HG02981 (cell line): ENCODE data around the gene PAX8.
"Not testable (repeated sequence)": the region's sequence is repeated elsewhere in the genome, so short reads cannot be mapped to it uniquely, and the experiment has no call there.

Experiments used
- ATAC-seq: cut with Tn5 transposase; IDR thresholded peaks from one replicate; pipeline ENCODE4 v1.9.1; 2021; ENCODE audit warnings: mild to moderate bottlenecking, moderate library complexity; ENCODE audit not compliant: unreplicated experiment

PAX8 gene

GRCh38 chr2:113291191-113291590 lies 12.5 kb upstream of the PAX8 start:
- no peak for ATAC-seq

GRCh38 chr2:113288674-113289149 lies 10.0 kb upstream of the PAX8 start:
- ATAC-seq: not testable (repeated sequence)

- ATAC-seq: not testable (repeated sequence)
These were observed 9.5 kb upstream of the PAX8 start for GRCh38 chr2:113288117-113288673.

- no peak for ATAC-seq
These were observed 7.1 kb upstream of the PAX8 start for GRCh38 chr2:113285816-113286215.

GRCh38 chr2:113284999-113285398 lies 6.3 kb upstream of the PAX8 start:
- not testable (repeated sequence) for ATAC-seq

- ATAC-seq: no peak
These were observed 5.8 kb upstream of the PAX8 start for GRCh38 chr2:113284476-113284875.

GRCh38 chr2:113283704-113284284 lies 5.1 kb upstream of the PAX8 start:
- no peak for ATAC-seq

GRCh38 chr2:113282747-113283533 lies 4.2 kb upstream of the PAX8 start:
- no peak for ATAC-seq

- no peak for ATAC-seq
These were observed 3.4 kb upstream of the PAX8 start for GRCh38 chr2:113281910-113282746.

GRCh38 chr2:113278073-113278741 lies 514 bp downstream of the PAX8 start:
- no peak for ATAC-seq

- no peak for ATAC-seq
These were observed 1.1 kb downstream of the PAX8 start for GRCh38 chr2:113277474-113278072.

- ATAC-seq: no peak
These were observed 1.8 kb downstream of the PAX8 start for GRCh38 chr2:113276761-113277425.

- no peak for ATAC-seq
These were observed 2.4 kb downstream of the PAX8 start for GRCh38 chr2:113276216-113276760.

GRCh38 chr2:113275556-113276215 lies 3.0 kb downstream of the PAX8 start:
- ATAC-seq: no peak

GRCh38 chr2:113274432-113274831 lies 4.3 kb downstream of the PAX8 start:
- no peak for ATAC-seq

- ATAC-seq: no peak
These were observed 4.7 kb downstream of the PAX8 start for GRCh38 chr2:113273981-113274380.

GRCh38 chr2:113273027-113273551 lies 5.6 kb downstream of the PAX8 start:
- ATAC-seq: no peak

- ATAC-seq: no peak
These were observed 6.2 kb downstream of the PAX8 start for GRCh38 chr2:113272477-113272876.
